Psoas muscle (tissue), 8 donors: Measurements from ENCODE around the gene CRACR2A. TPM values are rescaled to one million over a fixed set of nuclear protein-coding genes. Genes with fewer than 3 reads are reported as not detected.

Experiments used
- ATAC-seq, 4 donors: fragments of 200-7000 bp; cut with Tn5 transposase; one replicate each; pipeline ENCODE4 v1.9.1; 2020; ENCODE audit warnings: moderate library complexity in 3 of 4, mild to moderate bottlenecking in 2 of 4
- DNase-seq, 2 donors: peaks; one replicate each; pipeline ENCODE4 v3.0.0-alpha.2; 2020
- H3K27ac ChIP-seq: fragments of 200-600 bp; one replicate; pipeline ENCODE4 v1.8.0; 2022
- H3K27me3 ChIP-seq, 3 donors: fragments of 200-600 bp in 1 of 3; one replicate each; pipeline versions ENCODE4 v1.6.1 to v1.8.0; 2013 to 2022; ENCODE audit warnings: low read length in 2 of 3, mild to moderate bottlenecking in 2 of 3, moderate library complexity in 1 of 3; ENCODE audit not compliant: insufficient read depth in 3 of 3
- H3K36me3 ChIP-seq, 2 donors: fragments of 200-600 bp in 1 of 2; one replicate each; pipeline versions ENCODE4 v1.6.1 to v1.8.0; 2013 to 2022; ENCODE audit warnings: low read depth in 1 of 2, mild to moderate bottlenecking in 1 of 2, moderate library complexity in 1 of 2; ENCODE audit not compliant: insufficient read depth in 1 of 2
- H3K4me1 ChIP-seq: fragments of 200-600 bp; one replicate; pipeline ENCODE4 v1.8.0; 2022
- H3K4me3 ChIP-seq: fragments of 200-600 bp; one replicate; pipeline ENCODE4 v1.8.0; 2022; ENCODE audit warnings: mild to moderate bottlenecking
- H3K9me3 ChIP-seq: fragments of 200-600 bp; one replicate; pipeline ENCODE4 v1.8.0; 2022
- WGBS, 3 donors: extraction: QIAGEN DNeasy Blood & Tissue Kit; methylation state at CpG; one replicate each; pipeline versions ENCODE4 v1.1.6 to v1.1.7; 2013; 5-methylcytosine and 5-hydroxymethylcytosine counted together
- intact Hi-C, 2 donors: fragments of 100-400 bp; cut with DNase I; formaldehyde crosslinking; loops; one replicate each; pipeline versions ENCODE4 v1.11.0 to v1.14.2; 2022
- polyA plus RNA-seq, 3 donors: library from polyadenylated mRNA; stranded (reverse); fragments of 200-250 nt; gene quantifications; one replicate each; pipeline ENCODE4 v1.2.3, GENCODE V29; 2013
- total RNA-seq, 4 donors: library from RNA; stranded (reverse); fragmentation: NEBNext Ultra II Directional in 2 of 4; extraction: Animal tissue kit (Norgen Biotek cat#: 25700) in 2 of 4; gene quantifications; one replicate each; pipeline versions ENCODE4 v1.2.1 to v1.2.4, GENCODE V29; 2021 to 2023
- TF ChIP-seq, protein P1 (sequence below): fragments of 200-600 bp; IDR thresholded peaks from one replicate; pipeline ENCODE4 v1.8.0; 2022; ENCODE audit warnings: antibody characterized with exemption
- donor health status: healthy with polysubstance abuse.
- donor health status: DM: no; HTN: no; CAD: no; lungs with moderate emphysema.
- donor health status: Bipolar disorder and iron deficiency.
- donor health status: healthy.
- donor health status: DM: yes; HTN: yes; CAD: no.
- donor health status: DM: no; HTN: no; CAD: no.
- donor health status: DM: no; HTN: no; CAD: no.
- donor health status: DM: yes; HTN: yes; CAD: no.

Gene CRACR2A
- total and polyA plus RNA-seq, 7 donors, result 0.24 to 1.7 (median 0.87) TPM

GRCh38 chr12:3630111-3630510, 122.8 kb downstream of the CRACR2A start:
- Histone ChIP-seq H3K27ac (no peak overlapping the region), H3K4me1 (no peaks in the 10 kb centered on the region), H3K27me3 (no peaks in the 10 kb centered on the region), H3K36me3 (no peaks in the 10 kb centered on the region), H3K4me3 (no peak overlapping the region), H3K9me3 (no peaks in the 10 kb centered on the region)
- 83 to 87% (median 85%) methylated on average over 8 of the region's 8 CpGs for WGBS, 3 donors
- DNase-seq, result no peak
- intact Hi-C loops, result no loop called here
- ATAC-seq, result no peak
- TF ChIP-seq, protein P1, sequence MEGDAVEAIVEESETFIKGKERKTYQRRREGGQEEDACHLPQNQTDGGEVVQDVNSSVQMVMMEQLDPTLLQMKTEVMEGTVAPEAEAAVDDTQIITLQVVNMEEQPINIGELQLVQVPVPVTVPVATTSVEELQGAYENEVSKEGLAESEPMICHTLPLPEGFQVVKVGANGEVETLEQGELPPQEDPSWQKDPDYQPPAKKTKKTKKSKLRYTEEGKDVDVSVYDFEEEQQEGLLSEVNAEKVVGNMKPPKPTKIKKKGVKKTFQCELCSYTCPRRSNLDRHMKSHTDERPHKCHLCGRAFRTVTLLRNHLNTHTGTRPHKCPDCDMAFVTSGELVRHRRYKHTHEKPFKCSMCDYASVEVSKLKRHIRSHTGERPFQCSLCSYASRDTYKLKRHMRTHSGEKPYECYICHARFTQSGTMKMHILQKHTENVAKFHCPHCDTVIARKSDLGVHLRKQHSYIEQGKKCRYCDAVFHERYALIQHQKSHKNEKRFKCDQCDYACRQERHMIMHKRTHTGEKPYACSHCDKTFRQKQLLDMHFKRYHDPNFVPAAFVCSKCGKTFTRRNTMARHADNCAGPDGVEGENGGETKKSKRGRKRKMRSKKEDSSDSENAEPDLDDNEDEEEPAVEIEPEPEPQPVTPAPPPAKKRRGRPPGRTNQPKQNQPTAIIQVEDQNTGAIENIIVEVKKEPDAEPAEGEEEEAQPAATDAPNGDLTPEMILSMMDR, result no peak

DNA sequence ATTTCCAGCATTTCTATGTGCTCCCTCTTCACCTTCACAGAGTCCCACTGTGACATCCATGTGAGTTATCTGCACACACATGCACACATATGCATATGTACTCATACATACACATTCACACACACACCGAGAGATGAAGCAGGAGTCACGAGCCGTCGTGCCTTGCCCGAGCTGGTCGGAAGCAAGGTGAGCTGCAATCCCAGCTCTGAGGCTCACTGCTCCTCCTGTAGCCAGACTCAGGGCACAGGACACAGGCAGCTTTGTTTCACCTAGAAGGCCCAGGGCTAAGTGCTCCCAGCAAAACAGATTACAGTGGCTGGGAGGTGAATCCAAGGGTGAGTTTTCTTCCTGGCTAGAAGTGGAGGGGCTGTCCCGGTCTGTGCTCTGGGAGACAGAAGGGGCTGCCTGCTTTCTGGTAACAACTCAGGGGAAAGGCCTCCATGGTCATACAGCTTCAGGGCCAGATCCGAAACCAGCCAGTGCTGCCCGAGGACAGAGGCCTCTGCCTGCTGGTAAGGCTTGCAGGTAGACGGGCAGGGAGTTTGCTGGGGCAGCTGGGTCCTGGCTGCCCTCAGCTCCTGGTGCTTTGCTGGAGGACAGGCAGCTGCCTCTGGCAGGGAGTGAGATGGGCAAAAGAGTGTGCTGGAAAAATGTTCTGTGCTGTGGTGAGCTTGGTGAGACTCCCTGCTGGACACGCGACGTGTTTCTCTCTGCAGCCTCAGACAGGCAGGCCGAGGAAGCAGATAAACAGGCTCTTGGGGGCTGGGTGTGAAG, 123.7 kb downstream of the CRACR2A start:
- DNase-seq (no peak), ATAC-seq (no peak)
- WGBS, 3 donors, result 89 to 91% (median 91%) methylated on average over 14 of the region's 14 CpGs
- no peak overlapping the region for H3K27ac ChIP-seq
- no peaks in the 10 kb centered on the region for H3K36me3 ChIP-seq
- TF ChIP-seq, protein P1, result no peak
- no peaks in the 10 kb centered on the region for H3K27me3 ChIP-seq
- intact Hi-C loops, result no loop called here
- no peaks in the 10 kb centered on the region for H3K9me3 ChIP-seq
- no peak overlapping the region for H3K4me3 ChIP-seq
- H3K4me1 ChIP-seq, result no peaks in the 10 kb centered on the region

DNA sequence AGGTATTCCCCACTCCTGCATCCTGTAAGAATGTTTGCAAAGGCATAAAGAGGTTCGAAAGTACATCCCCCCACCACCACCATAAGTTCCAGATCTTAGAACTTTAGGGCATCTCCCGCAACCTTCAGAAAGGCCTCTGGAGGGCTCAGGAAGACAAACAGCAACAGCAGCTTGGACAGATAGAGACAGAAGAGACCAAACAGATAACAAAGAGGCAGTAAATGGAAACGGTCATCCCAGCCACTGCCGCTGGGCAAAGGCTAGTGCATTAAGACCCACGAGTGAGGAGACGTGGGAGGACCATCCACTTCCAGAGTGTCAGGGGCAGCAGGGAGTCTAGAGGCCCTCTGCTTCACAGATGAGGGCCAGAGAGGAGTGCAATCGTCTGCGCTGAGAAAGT, 124.3 kb downstream of the CRACR2A start:
- 89 to 90% (median 89%) methylated on average over 8 of the region's 8 CpGs for WGBS, 3 donors
- intact Hi-C loops, result no loop called here
- DNase-seq (no peak), ATAC-seq (no peak)
- no peaks in the 10 kb centered on the region for H3K27me3 ChIP-seq
- no peaks in the 10 kb centered on the region for H3K4me1 ChIP-seq
- TF ChIP-seq, protein P1, result no peak
- no peaks in the 10 kb centered on the region for H3K9me3 ChIP-seq
- H3K36me3 ChIP-seq, result no peaks in the 10 kb centered on the region
- H3K27ac ChIP-seq, result no peak overlapping the region
- H3K4me3 ChIP-seq, result no peak overlapping the region

DNA sequence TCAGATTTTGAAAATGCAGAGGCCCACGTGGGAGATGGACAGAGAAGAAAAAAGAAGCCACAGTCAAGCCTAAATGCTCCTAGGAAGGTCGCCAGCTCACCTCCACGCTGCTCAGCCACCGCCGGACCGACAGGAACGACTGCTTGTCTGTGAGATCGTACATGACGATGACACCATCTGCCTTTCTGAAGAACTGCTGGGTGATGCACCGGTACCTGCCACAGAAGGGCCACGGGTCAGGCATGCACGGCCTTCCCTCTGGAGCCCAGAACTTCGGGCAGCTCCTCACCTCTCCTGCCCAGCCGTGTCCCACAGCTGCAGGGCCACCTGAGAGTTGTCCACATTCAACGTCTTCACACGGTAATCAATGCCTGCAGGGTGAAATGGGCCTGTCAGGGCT, 125.6 kb downstream of the CRACR2A start:
- Histone ChIP-seq H3K27ac (no peak overlapping the region), H3K4me3 (no peak overlapping the region), H3K27me3 (no peaks in the 10 kb centered on the region), H3K9me3 (no peaks in the 10 kb centered on the region), H3K4me1 (peaks cover 6% of the 10 kb centered on the region), H3K36me3 (no peaks in the 10 kb centered on the region)
- 91 to 93% (median 92%) methylated on average over 16 of the region's 16 CpGs for WGBS, 3 donors
- DNase-seq (no peak), ATAC-seq (no peak)
- TF ChIP-seq, protein P1, result no peak
- intact Hi-C loops, result no loop called here

DNA sequence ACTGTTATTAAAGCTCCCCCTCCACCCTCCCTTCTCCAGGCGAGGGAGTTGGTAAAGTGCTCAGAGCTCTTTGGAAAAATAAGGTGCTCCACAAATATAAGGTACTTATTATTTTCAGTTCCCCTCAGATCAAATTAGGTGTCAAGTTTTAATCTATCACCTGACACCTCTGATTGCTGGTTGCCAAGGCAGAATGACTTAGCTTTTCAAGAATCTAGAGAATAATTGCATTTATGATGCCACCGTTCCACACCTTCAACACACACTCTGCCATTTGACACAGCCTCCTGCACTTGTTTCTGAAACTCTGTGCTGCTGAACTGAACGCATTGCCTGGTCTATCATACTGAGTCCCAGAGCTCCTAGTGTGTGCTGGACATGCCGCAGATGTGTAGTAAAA, 128.6 kb downstream of the CRACR2A start:
- TF ChIP-seq, protein P1, result no peak
- no peak for DNase-seq
- ATAC-seq, result no peak
- no peaks in the 10 kb centered on the region for H3K36me3 ChIP-seq
- no peaks in the 10 kb centered on the region for H3K9me3 ChIP-seq
- H3K27ac ChIP-seq, result no peak overlapping the region
- WGBS, 3 donors, result 95 to 98% (median 98%) methylated on average over 4 of the region's 4 CpGs
- H3K27me3 ChIP-seq, result no peaks in the 10 kb centered on the region
- intact Hi-C loops, result no loop called here
- no peak overlapping the region for H3K4me3 ChIP-seq
- peaks cover 9% of the 10 kb centered on the region for H3K4me1 ChIP-seq
